A673 (cell line): ENCODE results near the gene SNRPB2. TPM values are rescaled to one million over a fixed set of nuclear protein-coding genes. Genes with fewer than 3 reads are reported as not detected.

Source experiments
- BruUV-seq: library from RNA; stranded (reverse); fragments of 400-500 nt; replicated peaks from 2 replicates; lab custom pipeline; 2021; lab: Mats Ljungman, UMichigan
- CTCF ChIA-PET: fragments of 300-600 bp; sonication (Branson Sonifier 250); formaldehyde crosslinking; loops from one replicate; lab custom pipeline; 2022; ENCODE audit warnings: antibody characterized with exemption; lab: Charles Lee
- POLR2A ChIA-PET: fragments of 300-600 bp; sonication (Branson Sonifier 250); formaldehyde crosslinking; loops from one replicate; lab custom pipeline; 2022; ENCODE audit warnings: antibody characterized with exemption; ENCODE audit not compliant: low non-redundant PET; lab: Charles Lee
- DNase-seq: peaks from one replicate; pipeline ENCODE4 v3.0.0-alpha.2; 2015; ENCODE audit warnings: low spot score
- H3K27ac ChIP-seq: fragments of 200-600 bp; sonication (generic); 2 replicates; pipeline ENCODE4 v1.5.1; 2016; ENCODE audit warnings: mixed run types, low read depth, mild to moderate bottlenecking, mixed read lengths, antibody characterized with exemption, low read length; ENCODE audit not compliant: poor library complexity, severe bottlenecking
- H3K27me3 ChIP-seq: fragments of 200-600 bp; sonication (generic); replicated peaks from 2 replicates; pipeline ENCODE4 v1.6.1; 2017; ENCODE audit warnings: mixed run types, low read depth, mild to moderate bottlenecking, mixed read lengths, antibody characterized with exemption, low read length; ENCODE audit not compliant: insufficient read depth, poor library complexity
- H3K36me3 ChIP-seq: fragments of 200-600 bp; sonication (generic); 2 replicates; pipeline ENCODE4 v1.6.1; 2016; ENCODE audit warnings: mixed run types, mild to moderate bottlenecking, mixed read lengths, antibody characterized with exemption, low read length; ENCODE audit not compliant: insufficient read depth, poor library complexity, severe bottlenecking
- H3K4me1 ChIP-seq: fragments of 200-600 bp; sonication (generic); 2 replicates; pipeline ENCODE4 v1.6.1; 2017; ENCODE audit warnings: mixed run types, mild to moderate bottlenecking, mixed read lengths, antibody characterized with exemption, low read length; ENCODE audit not compliant: insufficient read depth, poor library complexity, severe bottlenecking
- H3K4me3 ChIP-seq: fragments of 200-600 bp; sonication (generic); 2 replicates; pipeline ENCODE4 v1.5.1; 2016; ENCODE audit warnings: low read depth, mixed run types, mild to moderate bottlenecking, mixed read lengths, low read length; ENCODE audit not compliant: poor library complexity, severe bottlenecking
- H3K9me3 ChIP-seq: fragments of 200-600 bp; sonication (generic); 2 replicates; pipeline ENCODE4 v1.6.1; 2016; ENCODE audit warnings: mixed run types, low read depth, mild to moderate bottlenecking, mixed read lengths, antibody characterized with exemption, low read length; ENCODE audit not compliant: poor library complexity, severe bottlenecking
- EZH2 ChIP-seq: fragments of 200-600 bp; sonication (generic); IDR thresholded peaks from 2 replicates; pipeline ENCODE4 v1.6.1; 2017; ENCODE audit warnings: borderline replicate concordance, low read depth, mild to moderate bottlenecking, mixed read lengths, antibody characterized with exemption, low read length; ENCODE audit not compliant: poor library complexity, severe bottlenecking
- intact Hi-C: fragments of 100-400 bp; cut with micrococcal nuclease; formaldehyde crosslinking; loops from one replicate; pipeline ENCODE4 v1.10.0; 2022; ENCODE audit not compliant: unreplicated experiment
- total RNA-seq: library from RNA; stranded (reverse); gene quantifications from 2 replicates; pipeline ENCODE4 v1.2.3, GENCODE V29; 2021
- TF ChIP-seq, protein P1 (sequence below): fragments of 300-800, 200-600 bp; sonication (generic); conservative IDR thresholded peaks from 2 replicates; pipeline ENCODE4 v1.5.1; 2017; ENCODE audit warnings: low read depth, mild to moderate bottlenecking, antibody characterized with exemption, low read length, moderate library complexity, mixed read lengths

The SNRPB2 gene
- total RNA-seq, 1 experiment from 2014 or later, result 103 TPM

- Histone ChIP-seq H3K9me3 (no peaks in the 10 kb centered on the region), H3K27me3 (peaks cover 32% of the 10 kb centered on the region), H3K27ac (no peak overlapping the region), H3K36me3 (no peaks in the 10 kb centered on the region), H3K4me3 (no peak overlapping the region), H3K4me1 (no peaks in the 10 kb centered on the region)
- BruUV-seq, result no TSS peak
- DNase-seq, result no peak
- TF ChIP-seq, protein P1, sequence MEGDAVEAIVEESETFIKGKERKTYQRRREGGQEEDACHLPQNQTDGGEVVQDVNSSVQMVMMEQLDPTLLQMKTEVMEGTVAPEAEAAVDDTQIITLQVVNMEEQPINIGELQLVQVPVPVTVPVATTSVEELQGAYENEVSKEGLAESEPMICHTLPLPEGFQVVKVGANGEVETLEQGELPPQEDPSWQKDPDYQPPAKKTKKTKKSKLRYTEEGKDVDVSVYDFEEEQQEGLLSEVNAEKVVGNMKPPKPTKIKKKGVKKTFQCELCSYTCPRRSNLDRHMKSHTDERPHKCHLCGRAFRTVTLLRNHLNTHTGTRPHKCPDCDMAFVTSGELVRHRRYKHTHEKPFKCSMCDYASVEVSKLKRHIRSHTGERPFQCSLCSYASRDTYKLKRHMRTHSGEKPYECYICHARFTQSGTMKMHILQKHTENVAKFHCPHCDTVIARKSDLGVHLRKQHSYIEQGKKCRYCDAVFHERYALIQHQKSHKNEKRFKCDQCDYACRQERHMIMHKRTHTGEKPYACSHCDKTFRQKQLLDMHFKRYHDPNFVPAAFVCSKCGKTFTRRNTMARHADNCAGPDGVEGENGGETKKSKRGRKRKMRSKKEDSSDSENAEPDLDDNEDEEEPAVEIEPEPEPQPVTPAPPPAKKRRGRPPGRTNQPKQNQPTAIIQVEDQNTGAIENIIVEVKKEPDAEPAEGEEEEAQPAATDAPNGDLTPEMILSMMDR, result no peak
- no peak for TF ChIP-seq EZH2
- CTCF ChIA-PET, result no interaction called here
- intact Hi-C loops, result no loop called here
- POLR2A ChIA-PET, result no interaction called here
Measured at GRCh38 chr20:16713066-16713465, 16.8 kb upstream of the SNRPB2 start.

GRCh38 chr20:16714242-16714641, 15.6 kb upstream of the SNRPB2 start:
- Histone ChIP-seq H3K4me1 (no peaks in the 10 kb centered on the region), H3K36me3 (no peaks in the 10 kb centered on the region), H3K27ac (no peak overlapping the region), H3K9me3 (no peaks in the 10 kb centered on the region), H3K27me3 (peaks cover 42% of the 10 kb centered on the region), H3K4me3 (no peak overlapping the region)
- DNase-seq, result no peak
- ChIA-PET POLR2A (no interaction called here), CTCF (no interaction called here)
- TF ChIP-seq, protein P1, result no peak
- intact Hi-C loops, result no loop called here
- BruUV-seq, result no TSS peak

DNA sequence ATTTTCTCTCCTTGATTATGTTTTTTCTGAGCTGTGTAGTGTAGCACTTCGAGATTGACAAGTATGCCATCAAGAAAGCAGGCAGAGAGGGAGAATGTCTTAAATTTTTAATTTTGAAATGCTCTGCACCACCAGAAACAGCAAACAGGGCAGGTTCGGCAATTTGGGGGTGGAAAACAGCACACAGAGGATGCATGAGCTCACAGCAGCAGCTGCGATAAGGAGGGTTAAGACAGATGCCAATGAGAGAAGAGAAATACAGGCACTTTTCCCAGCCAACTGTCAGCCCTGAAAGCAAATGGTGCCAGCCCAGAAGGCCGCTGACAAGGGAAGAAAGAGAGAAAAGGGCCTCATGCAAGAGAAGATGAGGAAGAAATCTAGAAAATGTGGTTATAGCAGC, 15.1 kb upstream of the SNRPB2 start:
- Histone ChIP-seq H3K4me3 (no peak overlapping the region), H3K36me3 (no peaks in the 10 kb centered on the region), H3K4me1 (no peaks in the 10 kb centered on the region), H3K27me3 (peaks cover 47% of the 10 kb centered on the region), H3K9me3 (no peaks in the 10 kb centered on the region), H3K27ac (no peak overlapping the region)
- CTCF ChIA-PET, result no interaction called here
- TF ChIP-seq, protein P1, result no peak
- no peak for TF ChIP-seq EZH2
- intact Hi-C loops, result no loop called here
- POLR2A ChIA-PET, result no interaction called here
- no peak for DNase-seq
- BruUV-seq, result no TSS peak
